Measurements from ENCODE around the gene CEP57L1. TPM values are rescaled to one million over a fixed set of nuclear protein-coding genes. Genes with fewer than 3 reads are reported as not detected.

The CEP57L1 gene
- total and polyA plus RNA-seq, 10 of the 15 experiments (the other 5 are each of a cell fraction or from before 2014, with no cell fraction given), result 12.7 to 30.5 (median 21.9) TPM

DNA sequence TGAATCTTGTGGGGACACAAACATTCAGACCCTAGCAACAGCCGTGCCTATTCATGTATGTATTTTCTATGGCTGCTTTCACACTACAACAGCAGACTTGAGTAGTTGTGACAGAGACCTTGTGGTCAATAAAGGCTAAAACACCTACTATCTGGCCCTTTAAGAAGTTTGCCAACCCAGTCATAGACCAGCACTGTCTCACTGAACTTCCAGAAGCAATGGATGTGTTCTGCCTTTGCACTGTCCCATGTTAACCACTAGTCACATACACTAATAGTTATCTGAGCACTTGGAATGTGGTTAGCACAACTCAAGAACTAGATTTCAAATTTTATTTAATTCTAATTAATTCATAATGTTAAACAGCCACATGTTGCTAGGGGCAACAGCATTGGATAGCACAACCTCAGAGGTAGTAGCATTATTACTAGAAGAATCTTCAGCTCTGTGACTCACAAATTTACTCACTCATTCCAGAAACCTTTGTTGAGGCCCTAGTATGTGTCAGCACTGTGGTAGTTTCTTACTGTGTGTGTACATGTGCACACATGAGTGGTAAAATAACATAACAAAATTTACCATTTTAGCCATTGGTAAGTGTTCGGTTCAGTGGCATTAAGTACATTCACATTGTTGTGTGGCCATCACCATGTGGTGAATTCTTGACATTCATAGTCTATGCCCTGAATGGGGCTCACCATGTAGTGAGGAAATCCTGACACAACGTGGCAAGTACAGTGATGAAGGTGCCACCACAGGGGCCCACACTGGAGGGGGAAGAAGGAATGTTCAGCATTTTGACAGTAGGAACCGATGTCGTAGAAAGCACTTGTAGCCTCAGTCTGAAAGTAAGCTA, 107.3 kb downstream of the CEP57L1 start (continued):
- TF ChIP-seq RELB (IDR thresholded peaks at IDR 0.05; ENCODE audit: low read depth) (no peak), GABPA (IDR thresholded peaks at IDR 0.05; ENCODE audit: low read depth) (no peak), TCF12 (IDR thresholded peaks at IDR 0.05; ENCODE audit: low read depth, low read length) (no peak), ATF7 (IDR thresholded peaks at IDR 0.05; ENCODE audit: low read depth) (no peak), E2F8 (IDR thresholded peaks at IDR 0.05; ENCODE audit: low read depth, partially characterized antibody) (no peak), CREM (IDR thresholded peaks at IDR 0.05; ENCODE audit: low read depth) (no peak)

GRCh38 chr6:109204511-109204910, 109.2 kb downstream of the CEP57L1 start:
- DNase-seq (ENCODE audit: low read depth, low spot score) (no peak), FAIRE-seq (no peak), ATAC-seq (no peak)
- Histone ChIP-seq H2AFZ (ENCODE audit: control insufficient read depth, low read depth, low read length) (no peak overlapping the region), H4K20me1 (ENCODE audit: control insufficient read depth, insufficient read depth) (no peaks in the 10 kb centered on the region), H3K4me1 (ENCODE audit: control insufficient read depth, insufficient read depth, low read length) (no peaks in the 10 kb centered on the region), H3K4me2 (ENCODE audit: control insufficient read depth, insufficient read depth) (no peak overlapping the region), H3K9me3 (replicated peaks; ENCODE audit: control insufficient read depth, insufficient read depth, low read length) (no peaks in the 10 kb centered on the region), H3K79me2 (ENCODE audit: control insufficient read depth, insufficient read depth, low read length) (no peaks in the 10 kb centered on the region), H3K9ac (ENCODE audit: control insufficient read depth, insufficient read depth, low read length) (no peak overlapping the region), H3K4me3 (no peak overlapping the region), H3K27ac (ENCODE audit: control insufficient read depth, insufficient read depth) (no peak overlapping the region), H3K27me3 (replicated peaks in 1 of 2; ENCODE audit: control insufficient read depth in 2 of 2, insufficient read depth in 2 of 2, low read length in 1 of 2) (no peaks in the 10 kb centered on the region), H3K36me3 (ENCODE audit: control insufficient read depth in 2 of 2, insufficient read depth in 2 of 2, low read length in 1 of 2) (no peaks in the 10 kb centered on the region)
- ChIA-PET CTCF (no interaction called here), POLR2A (no interaction called here), RAD21 (ENCODE audit: unreplicated experiment) (no interaction called here), SMC1A (ENCODE audit: uncharacterized antibody, unreplicated experiment) (interaction anchor here (0.6 kb wide), 1 partner anchor 24 kb away, joined by 3 read pairs; no protein-coding TSS in a partner anchor)
- in situ Hi-C loops (cut with MboI), result no loop called here
- no TSS peak for BruUV-seq (replicated peaks)
- intact Hi-C loops (cut with micrococcal nuclease; ENCODE audit: unreplicated experiment), result no loop called here
- 54% methylated on average over 3 of the region's 3 CpGs for WGBS (ENCODE audit: insufficient coverage, insufficient replicate concordance, low lambda C conversion rate, missing lambda C conversion rate)
- TF ChIP-seq MYC (IDR thresholded peaks at IDR 0.05; ENCODE audit: insufficient read depth, insufficient read length, insufficient replicate concordance, low read length, severe bottlenecking), result no peak
- TF ChIP-seq NFIC (IDR thresholded peaks at IDR 0.05; ENCODE audit: low read depth, low read length), result no peak
- TF ChIP-seq CREM (IDR thresholded peaks at IDR 0.05; ENCODE audit: low read depth), result no peak
- TF ChIP-seq HDGF (IDR thresholded peaks at IDR 0.05), result no peak
- TF ChIP-seq E2F4 (IDR thresholded peaks at IDR 0.05; ENCODE audit: low read depth, low read length), result no peak
- TF ChIP-seq HDAC2 (IDR thresholded peaks at IDR 0.05), result no peak
- TF ChIP-seq ZNF207 (IDR thresholded peaks at IDR 0.05; ENCODE audit: borderline replicate concordance), result no peak
- no peak for TF ChIP-seq STAT1 (conservative IDR thresholded peaks at IDR 0.05)
